GM18858 (cell line): ENCODE measurements around the gene EXOC2.

ENCODE experiments used
- ATAC-seq: cut with Tn5 transposase; IDR thresholded peaks from one replicate; pipeline ENCODE4 v1.9.1; 2021; ENCODE audit not compliant: unreplicated experiment

EXOC2 gene

GRCh38 chr6:473356-473755 lies 219.6 kb downstream of the EXOC2 start:
- ATAC-seq, result no peak

- ATAC-seq, result peak; percentile 47
Observed at GRCh38 chr6:470901-471448, 222.0 kb downstream of the EXOC2 start.

DNA sequence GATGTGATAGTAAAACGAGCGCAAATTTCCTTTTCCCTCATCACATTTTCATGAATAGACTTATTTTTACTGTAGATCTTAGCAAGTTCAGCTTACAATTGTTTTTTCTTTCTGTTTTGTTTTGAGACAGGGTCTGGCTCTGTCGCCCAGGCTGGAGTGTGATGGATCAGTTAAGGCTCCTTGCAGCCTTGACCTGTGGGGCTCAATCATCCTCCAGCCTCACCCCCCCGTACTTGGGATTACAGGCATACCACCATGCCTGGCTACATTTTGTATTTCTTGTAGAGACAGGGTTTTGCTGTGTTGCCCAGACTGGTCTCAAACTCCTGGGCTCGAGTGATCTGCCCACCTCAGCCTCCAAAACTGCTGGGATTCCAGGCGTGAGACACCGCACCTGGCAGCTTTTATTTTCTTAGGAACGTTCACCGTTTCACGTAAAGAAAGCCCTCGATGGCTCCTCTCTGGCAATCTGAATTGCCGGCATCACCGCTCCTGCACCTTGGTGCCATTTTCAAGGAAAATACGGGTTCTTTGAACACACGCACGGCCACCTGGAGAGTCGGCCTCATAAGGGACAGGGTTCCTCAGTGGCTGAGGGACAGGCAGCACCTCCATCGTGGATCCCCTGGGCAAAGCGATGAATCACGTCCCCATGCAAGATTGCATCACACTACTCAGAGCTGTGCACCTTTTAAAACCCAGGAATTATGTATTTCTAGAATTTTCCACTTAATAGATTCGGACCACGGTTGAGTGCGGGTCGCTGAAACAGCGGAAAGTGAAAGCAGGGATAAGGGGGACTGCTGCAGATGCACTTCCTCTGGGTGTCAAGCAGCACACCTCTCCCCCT lies 222.7 kb downstream of the EXOC2 start:
- peak; percentile 6 for ATAC-seq

GRCh38 chr6:467671-468082 lies 225.3 kb downstream of the EXOC2 start:
- ATAC-seq, result no peak

DNA sequence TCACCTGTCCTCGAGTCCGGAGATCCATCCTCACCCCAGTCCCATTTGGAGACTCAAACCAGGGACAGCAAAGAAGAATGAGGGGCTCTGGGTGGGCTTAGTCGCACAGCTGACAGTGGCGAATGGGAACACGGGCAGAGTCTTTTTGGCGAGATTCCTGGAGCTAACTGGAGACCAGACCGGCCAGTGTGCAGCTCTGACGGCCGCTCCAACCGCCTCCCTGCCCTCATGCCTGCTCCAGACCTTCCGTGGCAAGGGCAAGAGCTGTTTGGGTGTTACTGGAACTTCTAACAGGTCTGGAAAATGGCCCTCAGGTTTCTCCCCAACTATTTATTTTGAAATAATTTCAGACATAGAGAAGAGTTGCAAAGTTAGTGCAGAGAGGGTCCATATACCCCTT lies 225.8 kb downstream of the EXOC2 start:
- ATAC-seq, result no peak

- no peak for ATAC-seq
Observed at GRCh38 chr6:466564-466963, 226.4 kb downstream of the EXOC2 start.

DNA sequence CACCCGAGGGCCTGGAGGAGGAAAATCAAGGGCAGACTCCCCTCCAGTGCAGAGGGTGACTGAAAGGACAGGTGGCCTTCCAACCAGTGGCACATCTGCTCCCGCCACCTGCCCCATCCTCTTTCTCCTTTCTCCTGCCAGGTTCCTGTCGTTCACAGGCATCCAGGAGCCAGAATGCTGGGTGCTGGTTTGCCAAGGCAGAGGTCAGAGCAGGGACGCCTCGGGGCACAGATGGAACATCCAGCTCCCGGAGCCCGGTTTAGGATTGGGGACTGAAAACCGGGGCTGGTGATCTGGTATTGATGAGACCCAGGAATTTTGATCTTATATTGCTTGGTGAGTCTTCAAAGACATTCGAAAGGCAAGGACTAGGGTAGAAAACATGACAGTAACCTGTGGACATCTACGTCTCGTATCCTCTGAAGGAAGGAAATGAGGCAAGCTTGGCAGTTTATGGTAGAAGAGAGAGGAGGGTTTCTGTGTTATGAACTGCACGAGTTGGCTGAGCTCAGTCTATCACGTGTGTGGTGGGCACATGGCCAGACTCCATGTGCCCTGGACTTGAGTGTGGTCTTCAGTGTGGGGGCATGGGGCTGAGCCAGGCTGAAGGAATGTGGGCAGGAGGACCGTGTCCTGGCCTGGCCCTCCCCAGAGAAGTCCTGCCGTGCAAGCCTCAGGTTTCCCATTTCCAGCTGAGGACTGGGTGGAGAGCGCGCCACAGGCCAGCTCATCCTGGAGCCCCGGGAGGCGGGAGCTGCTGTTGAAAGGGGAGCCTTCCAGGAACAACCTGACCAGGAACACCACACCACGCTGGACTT lies 227.2 kb downstream of the EXOC2 start:
- ATAC-seq, result no peak

DNA sequence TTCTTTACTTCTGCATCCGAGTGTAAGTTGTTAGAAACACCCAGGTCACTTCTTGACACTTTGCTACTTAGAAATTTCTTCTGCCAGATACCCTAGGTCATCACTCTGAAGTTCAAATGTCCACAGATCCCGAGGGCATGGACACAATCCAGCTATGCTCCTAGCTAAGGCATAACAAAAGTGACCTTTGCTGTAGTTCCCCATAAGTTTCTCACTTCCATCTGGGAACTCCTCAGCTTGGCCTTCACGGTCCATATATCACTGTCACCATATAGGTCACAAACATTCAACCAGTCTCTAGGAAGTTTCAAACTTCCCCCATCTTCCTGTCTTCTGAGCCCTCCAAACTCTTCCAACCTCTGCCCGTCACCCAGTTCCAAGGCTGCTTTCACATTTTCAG lies 236.1 kb downstream of the EXOC2 start:
- no peak for ATAC-seq

DNA sequence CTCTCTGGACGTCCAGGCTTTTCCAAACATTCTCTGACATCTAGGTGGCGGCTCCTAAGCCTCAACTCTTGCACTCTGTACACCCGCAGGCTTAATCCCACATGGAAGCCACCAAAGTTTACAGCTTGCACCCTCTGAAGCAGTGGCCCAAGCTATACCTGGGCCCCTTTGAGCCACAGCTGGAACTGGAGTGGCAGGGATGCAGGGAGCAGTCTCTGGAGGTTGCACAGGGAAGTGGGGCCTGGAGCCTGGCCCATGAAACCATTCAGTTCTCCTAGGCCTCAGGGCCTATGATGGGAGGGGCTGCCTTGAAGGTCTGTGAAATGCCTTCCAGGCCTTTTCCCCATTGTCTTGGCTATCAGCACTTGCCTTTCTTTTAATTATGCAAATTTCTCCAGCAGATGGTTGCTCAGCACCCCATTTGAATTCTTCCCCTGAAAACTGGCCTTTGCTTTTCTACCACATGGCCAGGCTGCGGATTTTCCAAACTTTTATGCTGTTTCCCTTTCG lies 236.5 kb downstream of the EXOC2 start:
- no peak for ATAC-seq

DNA sequence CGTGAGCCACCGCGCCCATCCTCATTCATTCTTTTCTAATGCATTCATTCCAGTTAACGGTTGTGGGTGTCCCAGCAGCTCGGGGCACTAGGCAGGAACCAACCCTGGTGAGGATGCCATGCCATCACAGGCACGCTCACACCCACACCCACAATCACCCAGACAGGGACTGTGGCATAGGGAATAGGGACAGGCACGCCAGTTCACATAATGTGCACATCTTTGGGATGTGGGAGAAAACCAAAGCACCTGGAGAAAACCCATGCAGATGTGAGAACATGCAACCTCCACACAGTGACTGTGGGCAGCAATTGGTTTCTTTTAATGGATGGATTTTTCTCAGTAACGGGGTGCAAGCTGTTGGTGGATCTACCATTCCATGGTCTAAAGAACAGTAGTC lies 237.1 kb downstream of the EXOC2 start:
- no peak for ATAC-seq

- no peak for ATAC-seq
Observed at GRCh38 chr6:455006-455585, 237.8 kb downstream of the EXOC2 start.

DNA sequence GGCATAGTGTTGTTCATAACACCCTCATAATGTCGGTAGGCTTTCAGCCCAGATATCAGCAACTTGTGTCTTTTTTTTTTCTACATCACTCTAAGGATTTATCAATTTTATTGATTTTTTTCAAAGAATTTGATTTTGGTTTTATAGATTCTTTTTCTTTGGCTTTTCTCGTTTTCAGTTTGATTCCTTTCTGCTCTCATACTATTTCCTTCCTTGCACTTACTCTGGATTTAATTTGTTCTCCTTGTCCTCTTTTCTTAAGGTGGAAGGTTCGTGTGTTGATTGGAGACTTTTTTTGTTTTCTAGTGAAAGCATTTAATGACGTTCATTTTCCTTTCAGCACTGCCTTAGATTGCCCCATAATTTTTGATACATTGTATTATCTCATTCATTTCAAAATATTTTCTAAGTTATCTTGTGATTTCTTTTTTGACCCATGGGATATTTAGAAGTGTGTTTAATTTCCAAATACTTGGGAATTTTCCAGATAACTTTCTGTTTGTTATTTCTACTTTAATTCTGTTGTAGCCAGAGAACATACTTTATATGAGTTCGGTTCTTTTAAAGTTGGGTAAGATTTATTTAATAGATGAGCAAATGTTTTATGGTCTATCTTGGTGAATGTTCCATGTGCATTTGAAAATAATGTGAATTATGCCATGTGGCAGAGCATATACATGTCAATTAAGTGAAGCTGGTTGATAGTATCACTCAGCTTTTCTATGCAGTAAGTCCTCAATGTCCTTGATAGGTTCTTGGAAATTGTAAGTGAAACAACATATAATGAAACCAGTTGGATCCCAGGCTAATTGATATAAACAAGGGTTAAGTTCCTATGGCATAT lies 238.6 kb downstream of the EXOC2 start:
- no peak for ATAC-seq

GRCh38 chr6:453152-453551 lies 239.8 kb downstream of the EXOC2 start:
- ATAC-seq, result no peak

DNA sequence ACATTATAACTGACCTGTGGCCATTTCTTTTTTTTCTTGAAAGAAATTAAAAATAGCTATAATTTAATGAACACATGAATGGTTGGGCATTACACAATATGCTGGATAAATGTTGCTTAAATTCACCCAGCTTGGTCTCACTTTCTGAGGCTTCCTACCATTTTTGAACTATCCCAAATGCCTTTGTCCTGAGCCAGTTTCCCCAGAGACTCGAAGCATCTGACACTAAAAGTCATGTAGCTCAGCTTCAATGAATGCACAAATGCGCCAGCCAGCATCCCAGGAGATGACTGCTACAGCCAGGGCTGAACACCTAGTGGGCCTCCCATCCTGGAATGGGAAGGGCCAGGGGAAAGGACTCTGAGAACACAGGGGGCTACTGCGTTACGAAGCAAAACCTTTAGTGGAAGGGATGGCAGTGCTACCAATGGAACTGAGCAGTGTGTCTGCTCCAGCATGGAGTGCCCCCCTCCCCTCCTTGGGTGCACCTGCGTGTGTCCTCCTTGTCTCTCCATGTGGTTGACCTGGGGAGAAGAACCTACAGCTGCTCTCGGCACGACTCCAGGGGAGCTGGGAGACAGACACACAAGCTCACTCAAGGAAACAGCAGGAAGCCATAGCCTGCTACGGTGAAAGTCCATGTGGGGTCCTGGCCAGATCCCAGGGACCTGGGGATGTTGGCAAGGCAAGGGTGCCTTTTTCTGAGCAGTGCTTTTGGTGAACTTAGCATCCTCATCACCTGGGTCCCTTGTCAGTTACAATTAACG lies 240.5 kb downstream of the EXOC2 start:
- no peak for ATAC-seq

- ATAC-seq, result no peak
Observed at GRCh38 chr6:451847-452246, 241.1 kb downstream of the EXOC2 start.

- ATAC-seq, result no peak
Observed at GRCh38 chr6:451336-451735, 241.6 kb downstream of the EXOC2 start.

DNA sequence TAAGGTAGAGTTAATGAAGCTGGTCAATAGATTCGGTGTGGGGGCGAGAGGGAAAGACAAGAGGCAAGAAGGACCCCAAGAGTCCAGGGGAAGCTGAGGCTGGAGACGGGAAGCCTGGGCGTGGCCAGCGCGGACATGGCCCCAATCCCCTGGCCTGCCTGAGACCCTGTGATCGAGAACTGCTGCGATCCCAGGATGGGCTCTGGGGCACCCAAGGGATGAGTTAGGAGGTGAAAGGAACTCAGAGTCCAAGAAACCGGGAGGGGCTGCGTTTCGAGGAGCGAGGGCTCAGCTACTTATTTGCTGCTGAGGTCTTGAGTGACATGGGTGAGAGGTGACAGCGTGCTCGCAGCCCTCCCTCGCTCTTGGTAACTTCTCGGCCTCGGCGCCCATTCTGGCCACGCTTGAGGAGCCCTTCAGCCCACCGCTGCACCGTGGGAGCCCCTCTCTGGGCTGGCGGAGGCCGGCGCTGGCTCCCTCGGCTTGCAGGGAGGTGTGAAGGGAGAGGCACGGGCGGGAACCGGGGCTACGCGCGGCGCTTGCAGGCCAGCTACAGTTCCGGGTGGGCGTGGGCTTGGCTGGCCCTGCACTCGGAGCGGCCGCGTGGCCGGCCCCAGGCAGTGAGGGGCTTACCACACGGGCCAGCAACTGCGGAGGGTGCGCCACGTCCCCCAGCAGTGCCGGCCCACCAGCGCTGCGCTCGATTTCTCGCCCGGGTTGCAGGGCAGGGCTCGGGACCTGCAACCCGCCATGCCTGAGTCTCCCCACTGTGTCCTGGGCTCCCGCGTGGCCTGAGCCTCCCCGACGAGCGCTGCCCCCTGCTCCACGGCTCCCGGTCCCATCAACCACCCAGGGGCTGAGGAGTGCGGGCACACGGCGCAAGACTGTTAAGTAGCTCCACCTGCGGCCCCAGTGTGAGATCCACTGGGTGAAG lies 243.2 kb downstream of the EXOC2 start:
- no peak for ATAC-seq

DNA sequence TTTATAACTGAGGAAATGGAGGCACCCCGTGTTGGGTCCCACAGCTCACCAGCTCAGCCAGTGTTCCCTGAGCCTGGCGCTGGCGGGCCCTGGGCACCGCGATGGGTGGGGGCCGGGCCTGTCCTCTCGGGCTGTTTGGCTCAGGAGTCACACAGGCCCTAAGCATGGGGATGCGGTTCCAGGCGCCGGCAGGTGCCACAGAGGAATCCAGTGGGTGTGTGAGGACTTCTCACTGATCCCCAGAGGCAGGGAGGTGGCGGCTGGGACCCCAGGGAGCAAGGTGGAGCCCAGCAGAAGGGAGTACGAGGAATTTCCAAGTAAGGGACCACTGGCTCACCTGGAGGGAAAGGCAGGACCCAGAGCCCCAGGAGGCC lies 243.9 kb downstream of the EXOC2 start:
- ATAC-seq, result no peak
